HG03097 (cell line): ENCODE data around the gene PFKP.
"Not testable (repeated sequence)": the region's sequence is repeated elsewhere in the genome, so short reads cannot be mapped to it uniquely, and the experiment has no call there.

Source experiments
- ATAC-seq: cut with Tn5 transposase; IDR thresholded peaks from one replicate; pipeline ENCODE4 v1.9.1; 2021; ENCODE audit not compliant: unreplicated experiment, low FRiP score

Gene PFKP

DNA sequence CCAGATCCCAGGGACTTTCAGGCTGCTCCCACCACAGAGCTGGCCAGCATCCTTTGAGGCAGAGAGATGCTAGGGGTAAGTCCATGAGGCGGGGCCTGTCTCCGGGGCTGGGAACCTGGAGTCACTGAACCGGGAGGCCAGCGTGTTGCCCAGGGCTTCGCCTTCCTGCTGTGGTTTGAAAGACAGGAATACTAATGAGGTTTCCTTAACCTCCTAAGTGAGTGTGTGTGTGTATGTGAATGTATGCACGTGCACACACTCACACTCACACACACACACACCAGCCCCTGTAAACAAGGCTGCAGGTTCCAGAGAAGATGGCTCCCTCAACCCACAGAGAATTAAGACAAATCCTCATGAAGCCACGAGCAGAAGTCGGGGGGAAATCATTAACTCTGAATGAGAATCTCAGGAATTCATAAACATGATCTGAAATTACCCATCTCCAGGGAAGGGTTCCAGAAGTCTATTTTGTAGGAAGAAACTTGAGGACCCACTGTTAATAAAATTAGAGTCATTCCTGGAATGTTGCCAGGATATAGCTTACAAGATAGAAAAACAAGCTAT is 20.3 kb upstream of the PFKP start:
- no peak for ATAC-seq

- no peak for ATAC-seq
These were observed 19.8 kb upstream of the PFKP start for GRCh38 chr10:3047596-3047995.

DNA sequence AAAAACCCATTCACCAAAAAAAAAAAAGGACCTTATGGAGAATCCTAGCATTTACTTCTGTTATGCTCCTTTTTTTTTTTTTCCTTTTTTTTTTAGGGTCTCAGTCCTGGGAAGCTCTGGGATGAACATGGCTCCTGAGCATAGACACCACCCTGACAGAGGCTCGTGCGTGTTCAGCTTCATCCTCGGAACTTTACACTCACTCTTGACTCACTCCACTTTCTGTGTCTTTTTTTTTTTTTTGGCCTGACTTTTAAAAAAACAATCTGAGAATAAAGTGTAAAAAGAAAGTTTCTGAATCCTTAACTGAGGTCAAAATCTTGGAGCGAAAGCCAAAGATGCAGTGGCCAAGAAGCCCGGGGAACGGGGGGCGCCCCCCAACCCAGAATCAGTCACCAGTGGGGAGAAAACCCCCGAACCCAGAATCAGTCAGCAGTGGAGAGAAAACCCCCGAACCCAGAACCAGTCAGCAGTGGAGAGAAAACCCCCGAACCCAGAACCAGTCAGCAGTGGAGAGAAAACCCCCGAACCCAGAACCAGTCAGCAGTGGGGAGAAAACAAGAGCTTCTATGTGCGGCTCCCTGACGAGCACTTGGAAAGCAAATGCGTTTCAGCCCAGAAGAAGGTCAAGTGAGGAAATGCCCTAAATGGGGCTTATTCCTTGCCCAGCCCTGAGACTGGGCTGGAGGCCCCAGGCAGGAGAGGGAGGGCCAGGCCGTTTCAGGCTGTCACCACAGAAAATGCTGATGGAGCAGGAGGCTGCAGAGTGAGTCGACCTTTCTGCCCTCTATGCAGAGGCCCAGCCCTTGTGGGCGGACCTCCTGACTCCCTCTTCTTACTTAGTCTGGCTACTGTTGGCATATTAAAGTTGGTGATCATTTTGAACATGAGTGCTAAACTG is 19.0 kb upstream of the PFKP start:
- ATAC-seq = no peak

DNA sequence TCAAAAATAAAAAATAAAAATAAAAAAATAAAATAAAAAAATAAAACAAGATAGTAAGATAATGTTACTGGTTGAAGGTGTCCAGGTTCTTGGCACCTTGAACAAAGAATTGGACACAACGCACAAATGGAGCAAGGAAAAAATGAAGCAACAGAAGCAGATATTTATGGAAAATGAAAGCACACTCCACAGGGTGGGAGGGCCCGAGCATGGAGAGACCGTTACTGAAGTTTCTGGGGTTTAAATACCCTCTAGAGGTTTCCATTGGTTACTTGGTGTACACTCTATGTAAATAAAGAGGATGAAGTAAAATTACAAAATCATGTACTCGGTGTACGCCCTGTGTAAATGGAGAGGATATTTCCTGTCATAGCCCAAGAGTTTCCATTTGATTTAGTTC is 15.7 kb upstream of the PFKP start:
- ATAC-seq = no peak

DNA sequence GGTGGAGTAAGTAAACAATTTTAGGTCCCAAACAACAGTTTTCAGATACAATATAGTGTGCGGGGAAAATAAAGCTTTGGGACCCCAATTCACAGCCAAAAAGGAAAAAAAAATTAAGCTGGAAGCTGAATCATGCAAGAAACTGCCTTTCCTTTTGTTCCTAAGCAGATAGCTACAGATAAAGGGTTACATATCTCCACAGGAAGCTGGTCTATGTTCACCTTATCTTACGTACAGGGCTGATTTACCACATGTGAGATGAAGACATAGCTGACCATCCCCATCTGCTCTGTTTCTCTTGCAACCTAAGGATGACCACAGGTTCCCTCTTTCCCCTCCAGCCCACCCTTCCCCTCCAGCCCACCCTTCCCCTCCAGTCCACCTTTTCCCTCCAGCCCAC is 14.2 kb upstream of the PFKP start:
- ATAC-seq = no peak

DNA sequence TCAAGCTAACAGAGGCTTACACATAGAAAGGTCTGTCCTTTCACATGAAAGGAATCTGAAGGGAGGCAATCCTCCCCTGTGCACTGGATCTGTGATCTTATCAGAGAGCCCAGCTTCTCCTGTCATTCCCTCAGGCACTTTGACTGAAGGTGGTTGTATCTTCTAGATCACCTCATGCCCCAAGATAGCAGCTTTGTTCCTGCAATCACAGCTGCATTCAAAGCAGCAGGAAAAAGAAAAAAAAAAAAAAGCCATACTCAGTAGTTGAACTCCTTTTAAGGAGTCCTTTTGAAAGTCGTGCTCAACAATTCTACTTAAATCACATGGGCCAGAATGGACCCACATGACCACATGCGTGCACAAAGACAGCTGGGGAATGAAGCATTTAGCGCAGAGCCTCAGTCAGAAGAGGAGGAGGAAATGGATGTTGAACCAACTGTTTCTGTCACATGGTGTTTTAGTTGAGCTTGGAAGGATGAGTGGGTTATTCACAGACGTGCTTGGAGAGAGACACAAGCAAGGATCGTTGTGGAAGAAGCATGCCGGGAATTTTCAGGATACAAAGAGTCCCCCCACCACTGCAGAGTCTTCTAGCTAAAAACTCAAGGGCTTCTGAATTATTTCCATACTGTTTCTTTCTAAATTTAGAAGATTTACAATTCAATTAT is 13.0 kb upstream of the PFKP start:
- ATAC-seq = no peak

- no peak for ATAC-seq
These were observed 12.5 kb upstream of the PFKP start for GRCh38 chr10:3054851-3055199.

DNA sequence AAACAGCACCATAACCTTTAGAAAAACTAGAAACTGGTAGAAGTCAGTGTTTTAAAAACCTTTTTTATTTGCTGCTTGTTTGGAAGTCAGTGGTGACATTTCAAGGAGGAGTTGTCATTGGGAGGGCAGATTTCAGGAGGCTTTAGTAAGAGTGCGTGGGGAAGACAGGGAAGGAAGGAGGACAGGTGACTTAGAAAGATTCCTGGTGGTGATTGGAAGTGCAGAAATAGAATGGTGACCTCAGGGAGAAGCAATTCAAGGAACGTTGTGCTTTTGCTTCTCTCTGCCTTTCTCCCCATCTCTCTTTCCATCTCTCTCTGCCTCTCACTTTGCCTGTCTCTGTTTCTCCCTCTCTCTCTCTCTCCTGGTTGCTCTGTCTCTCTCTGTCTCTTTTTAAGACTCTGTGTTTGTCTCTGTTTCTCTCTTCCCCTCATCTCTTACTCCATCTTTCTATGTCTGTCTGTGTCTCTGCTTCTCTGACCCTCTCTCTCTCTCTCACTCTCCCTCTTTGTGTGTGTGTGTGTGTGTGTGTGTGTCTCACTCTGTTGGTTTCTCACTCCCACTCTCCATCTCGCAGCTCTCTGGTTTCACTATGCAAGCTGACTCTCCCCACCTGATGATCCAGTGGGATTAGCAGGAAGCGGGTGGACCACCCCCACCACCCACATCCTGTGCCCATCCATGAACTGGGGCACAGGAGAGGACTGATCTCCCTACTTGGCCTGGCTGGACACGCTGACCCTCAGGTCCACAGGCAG is 10.9 kb upstream of the PFKP start:
- no peak for ATAC-seq

DNA sequence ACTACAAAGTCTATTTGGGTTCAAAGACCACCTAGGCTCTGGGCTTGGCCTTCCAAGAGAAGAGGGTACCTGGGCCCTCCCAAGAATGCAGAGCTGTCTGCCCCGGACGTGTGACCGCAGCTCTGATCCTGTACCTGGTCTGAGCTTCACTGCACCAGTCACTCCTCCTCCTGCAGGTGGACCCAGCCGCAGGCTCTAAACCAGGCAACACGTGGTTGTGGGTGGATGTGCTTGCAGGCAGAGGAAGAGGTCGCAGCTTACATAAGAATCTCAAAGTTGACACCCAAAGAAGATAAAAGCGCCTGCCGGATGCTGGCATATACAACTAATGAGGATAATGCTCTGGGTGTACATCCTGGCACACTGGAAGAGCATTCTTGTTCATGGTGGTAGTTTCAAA is 9.4 kb upstream of the PFKP start:
- ATAC-seq = no peak

GRCh38 chr10:3059974-3060373 is 7.4 kb upstream of the PFKP start:
- no peak for ATAC-seq

DNA sequence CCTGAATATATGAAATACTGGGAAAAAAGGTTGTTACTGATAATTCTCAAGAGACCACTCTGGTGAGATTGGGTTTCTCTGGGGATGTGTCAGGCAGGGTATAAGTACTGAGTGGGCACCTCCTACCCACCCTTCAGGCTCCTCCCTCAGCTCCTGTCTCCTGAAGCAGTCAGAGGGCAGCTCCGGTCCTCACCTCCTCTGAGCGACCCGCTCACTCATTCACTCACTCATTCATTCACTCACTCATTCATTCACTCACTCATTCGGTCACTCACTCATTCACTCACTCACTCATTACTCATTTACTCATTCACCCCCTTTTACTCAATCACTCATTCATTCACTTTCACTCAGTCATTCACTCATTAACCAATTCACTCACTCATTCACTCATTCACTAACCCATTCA is 6.9 kb upstream of the PFKP start:
- ATAC-seq = no peak

DNA sequence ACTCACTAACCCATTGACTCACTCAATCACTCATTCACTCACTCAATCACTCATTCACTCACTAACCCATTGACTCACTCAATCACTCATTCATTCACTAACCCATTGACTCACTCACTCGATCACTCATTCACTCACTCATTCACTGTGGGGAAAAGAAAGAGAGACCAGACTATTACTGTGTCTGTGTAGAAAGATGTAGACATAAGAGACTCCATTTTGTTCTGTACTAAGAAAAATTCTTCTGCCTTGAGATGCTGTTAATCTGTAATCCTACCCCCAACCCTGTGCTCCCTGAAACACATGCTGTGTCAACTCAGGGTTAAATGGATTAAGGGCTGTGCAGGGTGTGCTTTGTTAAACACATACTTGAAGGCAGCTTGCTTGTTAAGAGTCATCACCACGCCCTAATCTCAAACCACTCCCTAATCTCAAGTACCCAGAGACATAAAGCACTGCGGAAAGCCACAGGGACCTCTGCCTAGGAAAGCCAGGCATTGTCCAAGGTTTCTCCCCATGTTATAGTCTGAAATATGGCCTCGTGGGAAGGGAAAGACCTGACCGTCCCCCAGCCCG is 5.9 kb upstream of the PFKP start:
- not testable (repeated sequence) for ATAC-seq

DNA sequence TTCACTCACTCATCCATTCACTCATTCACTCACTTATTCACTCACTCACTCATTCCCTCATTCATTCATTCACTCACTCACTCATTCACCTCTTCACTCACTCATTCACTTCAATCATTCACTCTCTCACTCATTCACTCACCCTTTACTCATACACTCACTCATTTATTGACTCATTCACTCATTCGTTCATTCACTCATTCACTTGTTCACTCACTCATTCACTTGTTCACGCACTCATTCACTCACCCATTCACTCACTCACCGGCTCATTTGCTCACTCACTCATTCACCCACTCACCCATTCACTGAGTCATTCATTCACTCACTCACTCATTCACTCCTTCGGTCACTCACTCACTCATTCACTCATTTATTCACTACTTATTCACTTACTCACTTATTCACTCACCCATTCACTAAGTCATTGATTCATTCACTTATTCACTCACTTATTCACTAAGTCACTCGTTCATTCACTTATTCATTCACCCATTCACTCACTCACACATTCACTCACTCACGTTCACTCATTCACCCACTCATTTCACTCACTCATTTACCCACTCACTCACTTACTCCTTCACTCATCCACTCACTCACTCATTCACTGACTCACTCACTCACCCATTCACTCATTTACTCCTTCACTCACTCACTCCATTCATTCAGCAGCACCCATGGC is 4.7 kb upstream of the PFKP start:
- no peak for ATAC-seq

DNA sequence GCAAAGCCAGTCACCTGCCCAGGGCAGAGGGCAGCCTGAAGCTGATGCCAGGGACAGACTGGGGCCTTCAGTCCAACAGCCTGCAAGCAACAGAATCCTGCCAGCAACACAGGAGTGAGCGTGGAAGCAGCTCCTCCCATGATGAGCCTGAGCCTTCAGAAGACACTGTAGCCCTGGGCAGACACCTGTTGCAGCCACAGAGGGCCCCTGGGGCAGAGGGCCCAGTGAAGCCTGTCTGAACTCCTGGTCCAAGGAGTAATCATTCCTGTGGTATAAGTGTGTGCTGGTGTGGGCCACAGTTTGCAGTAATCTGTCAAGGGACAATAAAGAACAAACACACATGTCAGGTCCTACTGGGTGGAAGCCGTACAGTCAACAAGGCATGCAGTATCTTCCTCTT is 2.9 kb upstream of the PFKP start:
- ATAC-seq = no peak

DNA sequence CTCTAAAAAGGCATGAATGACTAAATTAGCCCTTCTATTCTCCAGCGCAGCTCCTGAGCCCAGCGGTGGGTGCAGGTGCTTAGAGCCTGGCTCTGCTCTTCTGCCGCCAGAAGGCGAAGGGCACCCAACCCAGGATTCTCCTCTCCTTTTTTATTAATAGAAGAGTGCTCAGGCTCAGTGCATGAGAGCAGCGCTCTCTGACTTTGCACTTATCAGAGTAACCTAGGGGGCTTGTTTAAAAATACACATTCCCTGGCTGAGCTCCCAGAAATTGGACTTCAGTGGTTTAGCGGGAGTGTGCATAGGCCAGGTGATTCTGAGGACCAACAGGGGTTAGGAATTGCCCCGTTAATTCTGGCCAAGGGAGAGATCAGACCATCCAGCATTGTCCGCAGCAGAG is 1.7 kb upstream of the PFKP start:
- no peak for ATAC-seq

DNA sequence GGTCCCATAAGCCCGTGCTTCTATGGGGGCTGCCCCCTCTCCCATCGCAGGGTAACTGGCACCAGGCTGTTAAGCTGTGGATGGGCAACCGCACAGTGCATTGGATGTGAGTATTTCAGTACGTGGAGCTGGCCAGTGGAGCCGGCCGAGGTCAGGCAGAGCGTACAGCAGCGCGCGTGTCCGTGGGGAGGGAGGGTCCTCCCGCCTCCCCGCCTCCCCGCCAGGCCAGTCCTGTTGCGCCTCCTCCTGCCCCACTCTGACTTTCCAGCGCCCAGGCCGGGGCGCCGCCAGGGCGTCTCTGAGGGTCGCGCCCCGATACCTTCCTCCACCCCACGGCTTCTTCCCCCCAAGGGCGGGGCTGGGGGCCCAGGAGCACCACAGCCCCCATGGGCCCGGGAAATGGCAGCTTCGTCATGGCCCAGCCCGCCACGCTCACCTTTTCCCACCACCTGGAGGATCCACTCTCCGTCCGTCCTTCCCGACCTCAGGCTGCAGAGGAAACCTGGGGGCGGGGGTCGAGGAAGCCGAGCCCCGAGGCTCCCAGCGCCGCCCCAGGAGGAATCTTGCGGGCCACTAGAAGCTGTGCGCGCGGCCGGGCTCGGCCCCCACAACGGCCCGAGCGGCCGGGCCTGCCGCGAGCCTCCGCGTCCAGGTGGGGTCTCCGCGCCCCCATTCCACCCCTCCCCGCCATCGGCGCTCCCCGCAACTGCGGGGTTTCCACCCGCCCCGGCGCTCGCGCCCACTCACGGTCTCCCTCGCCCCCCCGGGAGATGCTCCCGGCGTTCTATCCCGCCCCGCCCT is 831 bp upstream of the PFKP start:
- ATAC-seq = no peak

- ATAC-seq = no peak
These were observed 471 bp downstream of the PFKP start for GRCh38 chr10:3067859-3068179.

DNA sequence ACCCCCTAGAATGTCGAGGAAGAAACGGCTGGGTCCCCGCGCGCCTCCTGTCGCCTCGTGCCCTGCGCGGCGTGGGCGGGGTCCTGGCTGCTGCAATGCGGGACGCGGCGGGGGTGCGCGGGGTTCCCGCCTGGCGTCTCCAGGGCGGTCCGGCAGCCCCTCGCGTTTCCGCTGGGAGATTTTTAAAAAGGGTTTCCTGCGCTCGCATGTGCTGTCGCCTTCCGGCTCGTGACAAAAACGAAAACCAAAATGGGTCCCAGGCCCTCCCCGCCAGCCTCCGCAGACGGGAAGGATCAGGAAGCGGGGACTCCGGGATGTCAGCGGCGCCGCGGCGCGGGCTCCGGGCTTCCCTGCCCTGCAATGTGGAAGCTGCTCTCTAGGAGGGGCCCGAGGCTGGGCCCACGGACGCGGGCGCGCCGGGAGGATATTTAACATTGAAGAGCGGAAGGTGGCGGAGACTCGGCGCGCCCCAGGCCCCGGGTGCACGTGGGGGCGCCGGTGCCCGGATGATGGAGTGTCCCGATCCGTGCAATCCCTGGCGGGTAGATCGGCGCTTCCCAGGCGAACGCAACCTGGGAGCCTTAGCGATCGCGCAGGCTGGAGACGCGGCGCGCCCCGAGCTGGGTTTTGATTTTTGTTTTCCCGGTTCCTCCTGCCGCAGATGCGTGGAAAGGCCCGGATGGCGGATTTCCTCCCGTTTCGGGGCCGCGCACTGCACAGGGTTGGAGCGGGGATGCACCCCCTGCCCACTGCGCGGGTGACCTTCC is 1.0 kb downstream of the PFKP start:
- ATAC-seq = peak; percentile 33
